ENCODE results near the gene PRTFDC1.

Gene PRTFDC1

DNA sequence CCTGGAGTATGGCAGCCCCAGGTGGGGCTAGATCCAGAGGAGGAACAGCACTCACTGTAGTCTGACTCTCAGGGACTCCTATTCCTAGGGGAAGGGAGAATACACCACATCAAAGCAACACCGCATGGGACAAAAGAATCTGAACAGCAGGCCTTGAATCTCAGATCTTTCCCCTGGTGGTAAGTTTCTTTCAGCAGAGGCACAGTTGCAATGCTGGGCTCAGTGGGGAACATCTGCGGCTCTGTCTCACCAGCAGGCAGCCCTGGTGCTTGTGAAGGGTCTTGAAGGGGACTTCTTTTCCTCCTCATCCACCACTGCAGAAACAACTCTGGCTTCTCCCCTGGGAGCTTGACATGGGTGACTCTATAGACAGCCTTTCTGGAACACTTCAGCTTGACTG lies 117.5 kb downstream of the PRTFDC1 start:
- DNase-seq: no peak

DNA sequence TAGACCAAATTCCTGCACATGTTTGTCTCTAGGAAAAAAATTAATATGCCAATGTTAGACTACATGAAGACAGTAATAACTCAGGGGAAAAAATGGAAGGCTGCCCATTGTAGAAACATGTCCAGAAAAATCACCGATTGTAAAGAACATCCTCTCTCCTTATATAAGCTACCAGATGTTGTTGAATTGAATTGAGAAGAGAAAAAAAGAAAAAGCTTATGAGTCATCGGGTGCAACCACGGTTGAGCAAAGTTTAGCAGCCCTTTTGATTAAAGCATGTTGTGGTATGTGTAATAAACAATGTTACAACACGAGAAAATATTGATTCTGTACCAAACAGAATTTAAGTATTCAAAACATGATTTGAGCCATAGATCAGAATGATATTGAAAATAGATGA lies 126.4 kb downstream of the PRTFDC1 start:
- DNase-seq: no peak

DNA sequence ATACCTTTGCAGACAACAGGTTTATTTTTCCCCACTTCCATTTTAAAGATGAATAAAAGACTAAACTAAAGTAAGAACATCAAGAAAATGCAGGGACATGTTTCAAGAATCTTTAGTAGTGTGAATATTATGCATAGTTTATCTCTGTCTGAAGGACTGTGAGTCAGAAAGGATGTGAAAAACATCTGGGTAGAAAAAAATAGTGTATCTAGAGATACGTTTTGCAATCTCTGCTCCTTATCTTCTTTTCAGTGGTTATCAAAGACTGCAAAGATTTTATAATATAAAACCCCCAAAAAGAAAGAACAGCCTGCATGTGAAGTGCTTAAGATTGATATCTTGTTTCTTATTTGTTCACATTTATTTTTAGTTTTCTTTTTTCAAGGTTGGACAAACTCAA lies 126.9 kb downstream of the PRTFDC1 start:
- no peak for DNase-seq

DNA sequence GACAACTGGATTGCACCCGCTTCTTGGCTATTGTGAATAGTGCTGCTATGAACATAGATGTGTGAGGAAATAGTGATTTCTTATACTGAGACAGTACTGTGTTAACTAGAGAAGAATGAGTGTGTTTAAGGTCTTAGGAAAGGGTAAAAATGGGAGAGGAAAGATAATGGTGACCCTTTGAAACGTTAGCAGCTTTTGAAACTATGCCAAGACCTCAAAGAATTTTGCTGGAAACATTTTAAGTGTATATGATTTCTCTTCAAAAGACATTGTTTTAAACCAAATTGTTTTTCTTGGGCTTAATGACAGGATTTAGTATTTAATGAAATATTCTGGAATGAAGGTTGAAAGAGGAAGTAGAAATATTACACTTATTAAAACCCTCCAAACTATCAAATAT lies 127.9 kb downstream of the PRTFDC1 start:
- DNase-seq: no peak

DNA sequence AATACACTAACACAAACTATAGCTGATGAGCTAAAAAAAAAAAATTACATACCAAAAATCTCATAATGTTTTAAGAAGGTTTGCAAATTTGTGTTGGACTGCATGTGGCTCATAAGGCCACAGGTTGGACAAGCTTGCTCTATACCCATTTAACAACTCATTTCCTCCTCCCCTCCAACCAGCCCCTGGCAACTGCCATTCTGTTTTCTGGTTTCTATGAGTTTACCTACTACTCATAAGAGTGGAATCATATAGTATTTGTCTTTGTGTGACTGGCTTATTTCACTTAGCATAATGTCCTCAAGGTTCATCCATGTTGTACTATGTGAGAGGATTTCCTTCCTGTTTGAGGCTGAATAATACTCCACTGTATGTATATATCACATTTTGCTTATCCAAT lies 128.3 kb downstream of the PRTFDC1 start:
- no peak for DNase-seq

DNA sequence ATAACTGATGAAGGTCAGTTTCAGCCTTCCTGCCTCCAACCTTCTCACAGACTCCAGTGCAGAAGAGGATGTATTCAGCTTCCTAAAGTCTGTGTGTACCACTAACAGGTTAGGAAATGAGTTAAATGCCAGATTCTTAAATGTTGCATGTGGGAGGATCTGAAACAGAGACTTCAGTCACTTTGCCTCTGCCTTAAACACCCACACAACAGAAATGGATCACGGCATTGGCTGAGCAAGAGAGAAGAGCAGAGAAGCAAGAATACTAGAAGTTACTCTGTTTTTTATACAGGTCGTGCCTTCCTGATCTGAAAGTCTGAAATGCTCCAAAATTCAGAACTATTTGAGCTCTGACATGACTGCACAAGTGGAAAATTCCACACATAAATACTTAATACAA lies 129.8 kb downstream of the PRTFDC1 start:
- DNase-seq: no peak

DNA sequence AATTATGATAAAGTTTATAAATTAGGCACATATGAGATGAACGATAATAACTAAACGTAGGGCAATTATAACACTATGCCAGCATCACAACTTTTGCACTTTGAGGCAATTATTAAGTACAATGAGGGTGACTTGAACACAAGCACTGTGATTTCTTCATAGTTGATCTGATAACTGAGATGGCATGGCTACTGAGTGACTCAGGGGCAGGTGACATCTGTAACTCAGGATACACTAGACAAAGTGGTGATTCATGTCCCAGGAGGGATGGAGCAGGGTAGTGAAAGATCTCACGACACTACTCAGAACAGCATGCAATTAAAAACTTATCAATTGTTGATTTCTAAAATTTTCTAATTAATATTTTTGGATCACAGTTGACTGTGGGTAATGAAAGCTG lies 130.4 kb downstream of the PRTFDC1 start:
- DNase-seq: no peak

DNA sequence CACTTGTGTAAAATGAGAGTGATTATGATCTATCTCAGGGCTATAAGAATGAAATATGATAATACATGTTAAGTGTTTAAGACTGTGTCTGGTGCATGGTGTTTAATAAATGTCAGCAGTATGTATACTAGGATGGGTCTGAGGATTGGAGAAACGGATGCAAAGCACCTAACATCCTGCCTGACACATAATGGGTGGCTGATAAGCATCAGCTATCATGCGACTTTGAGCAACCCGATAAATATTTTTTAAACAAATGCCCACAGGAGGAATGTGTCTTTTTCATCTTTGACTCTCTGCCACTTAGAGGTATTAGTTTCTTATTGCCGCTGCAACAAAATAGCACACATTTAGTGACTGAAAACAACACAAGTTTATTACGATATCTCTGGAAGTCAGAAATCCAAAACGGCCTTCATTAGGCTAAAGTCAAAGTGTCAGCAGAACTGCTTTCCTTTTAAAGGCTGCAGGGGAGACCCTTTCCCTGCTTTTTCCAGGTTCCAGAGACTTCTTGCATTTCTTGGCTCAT lies 135.5 kb downstream of the PRTFDC1 start:
- DNase-seq: no peak

DNA sequence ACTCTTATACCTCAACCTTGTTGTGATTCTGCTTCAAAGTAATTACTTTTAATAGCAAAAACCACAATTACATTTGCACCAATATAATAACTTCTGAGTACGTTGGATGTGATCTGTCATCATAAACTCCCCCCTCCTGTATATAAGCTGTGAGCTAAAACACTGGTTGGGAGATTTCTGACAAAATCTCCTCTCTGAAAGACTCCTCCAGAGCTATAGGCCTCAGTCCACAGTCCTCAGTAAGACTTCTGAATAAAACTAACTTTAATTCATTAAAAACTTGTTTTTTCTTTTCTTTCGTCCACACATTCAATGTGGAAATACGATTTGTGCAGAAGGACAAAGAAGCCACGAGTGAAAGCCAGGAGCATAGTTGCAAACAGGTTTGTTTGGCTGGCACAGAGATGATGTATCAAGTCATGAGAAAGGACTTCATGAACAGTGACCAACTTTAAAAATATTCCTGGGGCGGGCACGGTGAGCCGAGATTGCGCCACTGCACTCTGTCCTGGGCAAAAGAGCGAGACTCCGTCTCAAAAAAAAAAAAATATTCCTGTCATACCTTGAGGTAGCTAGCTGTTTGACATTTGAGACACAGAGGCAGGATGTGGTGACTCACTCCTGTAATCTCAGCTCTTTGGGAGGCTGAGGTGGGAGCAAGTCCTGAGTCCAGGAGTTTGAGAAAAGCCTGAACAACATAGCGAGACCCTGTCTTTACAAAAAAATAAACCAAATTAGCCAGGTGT lies 137.7 kb downstream of the PRTFDC1 start:
- DNase-seq: no peak

DNA sequence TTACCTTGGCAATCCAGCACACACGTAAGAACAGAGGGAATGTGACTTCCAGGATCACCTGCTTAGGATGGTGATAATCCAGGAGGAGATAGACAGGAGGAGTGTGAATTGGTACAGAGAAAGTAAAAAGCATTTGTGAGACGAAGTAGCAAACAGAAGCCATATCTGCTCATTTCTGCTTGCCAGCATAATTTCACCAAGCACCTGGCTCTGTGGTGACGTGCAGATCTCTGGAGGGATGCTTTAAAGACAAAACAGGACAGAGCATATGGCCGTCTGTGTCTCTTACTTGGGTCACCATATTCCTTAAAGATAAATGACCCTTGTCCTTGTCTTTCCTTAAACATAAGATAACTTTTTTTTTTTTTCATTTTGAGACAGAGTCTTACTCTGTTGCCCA lies 138.6 kb downstream of the PRTFDC1 start:
- no peak for DNase-seq

DNA sequence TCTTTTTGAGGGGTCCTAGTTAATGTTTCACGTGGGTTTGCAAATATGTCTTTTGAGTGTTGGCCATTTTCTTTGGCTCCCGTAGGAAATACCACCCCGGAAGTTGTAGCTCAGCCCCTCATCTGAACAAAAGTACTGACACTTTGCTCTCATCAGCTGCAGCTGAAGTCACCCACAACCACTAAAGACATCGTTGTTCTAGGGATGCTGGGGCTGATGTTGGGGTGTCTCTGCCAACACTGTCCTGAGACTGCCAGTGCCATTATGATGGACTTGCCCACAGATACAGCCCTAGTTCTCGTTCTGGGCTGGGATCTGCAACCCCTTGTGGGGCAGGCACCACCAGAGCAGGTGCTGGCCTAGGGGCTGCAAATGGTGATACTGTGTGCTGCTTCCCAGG lies 146.1 kb downstream of the PRTFDC1 start:
- no peak for DNase-seq

DNA sequence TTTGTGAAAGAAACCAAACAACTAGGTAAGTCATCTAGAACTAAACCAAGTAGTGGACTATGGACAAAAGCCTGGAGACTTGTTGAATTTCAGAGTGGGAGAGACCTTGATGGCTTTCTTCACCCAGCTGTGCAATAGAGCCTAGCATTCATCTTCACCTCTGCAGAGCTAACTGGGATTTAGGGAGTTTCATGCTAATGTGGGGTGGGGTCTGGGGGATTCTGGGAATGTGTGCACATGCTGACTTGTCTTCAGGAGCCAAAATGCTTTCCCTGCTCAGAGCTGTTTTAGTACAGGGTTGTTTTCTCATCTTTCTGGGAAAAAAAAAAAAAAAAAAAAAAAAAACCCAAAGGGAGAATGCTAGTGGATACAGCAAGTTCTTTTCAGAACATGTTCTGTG lies 147.4 kb downstream of the PRTFDC1 start:
- DNase-seq: no peak

DNA sequence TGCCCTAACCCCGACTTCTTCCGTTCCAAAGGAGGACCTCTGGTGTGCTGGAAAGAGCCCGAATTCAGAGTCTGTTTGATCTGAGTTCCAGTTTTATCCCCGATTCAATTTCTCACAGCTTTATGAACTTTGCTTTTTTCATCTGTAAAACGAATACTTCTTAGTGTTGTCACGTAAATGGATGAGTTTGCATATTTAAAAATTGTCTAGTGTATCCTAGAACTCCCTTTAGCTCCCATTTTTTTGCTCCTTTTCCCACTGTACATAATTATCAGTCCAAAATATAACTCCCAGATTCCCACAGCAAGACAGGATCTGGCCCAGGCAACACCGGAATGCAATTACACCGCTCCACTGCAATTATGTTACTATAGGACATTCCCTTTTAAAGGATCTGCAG lies 148.0 kb downstream of the PRTFDC1 start:
- no peak for DNase-seq

DNA sequence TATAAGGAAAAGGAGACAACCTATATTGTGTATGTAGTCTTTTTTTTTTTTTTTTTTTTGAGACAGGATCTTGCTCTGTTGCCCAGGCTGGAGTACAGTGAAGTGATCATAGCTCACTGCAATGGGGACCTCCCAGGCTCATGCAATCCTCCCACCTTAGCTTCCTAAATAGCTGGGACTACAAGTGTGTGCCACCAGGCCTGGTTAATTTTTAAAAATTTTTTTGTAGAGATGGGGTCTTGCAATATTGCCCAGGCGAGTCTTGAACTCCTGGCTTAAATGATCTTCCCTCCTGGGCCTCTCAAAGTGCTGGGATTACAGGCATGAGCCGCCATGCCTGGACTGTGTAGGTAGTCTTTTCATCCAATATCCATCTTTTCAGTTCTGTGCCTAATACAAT lies 150.0 kb downstream of the PRTFDC1 start:
- DNase-seq: no peak

DNA sequence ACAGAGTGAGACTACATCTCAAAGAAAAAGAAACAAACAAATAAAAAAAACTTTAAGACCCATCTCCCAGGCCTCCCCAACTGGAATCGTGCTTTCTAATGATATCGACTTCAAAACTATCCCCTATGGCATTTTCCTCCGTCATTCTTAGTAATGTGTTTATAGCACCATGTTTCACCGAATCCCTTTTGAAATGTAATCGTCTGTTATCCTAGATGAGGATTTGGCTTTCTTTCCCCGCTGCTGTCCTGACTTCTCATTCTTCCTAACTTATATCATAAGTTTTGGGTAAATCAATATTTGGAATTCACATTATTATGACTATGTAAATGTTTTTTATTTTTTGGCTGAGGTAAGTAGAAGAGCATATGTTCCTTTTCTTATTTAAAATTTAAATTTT lies 151.5 kb downstream of the PRTFDC1 start:
- no peak for DNase-seq
